HG03521 (cell line): Measurements from ENCODE around the gene ARHGAP32.
"Not testable (repeated sequence)": the region's sequence is repeated elsewhere in the genome, so short reads cannot be mapped to it uniquely, and the experiment has no call there.

Source experiments
- ATAC-seq: cut with Tn5 transposase; IDR thresholded peaks from one replicate; pipeline ENCODE4 v1.9.1; 2021; ENCODE audit warnings: mild to moderate bottlenecking, moderate library complexity; ENCODE audit not compliant: unreplicated experiment

The ARHGAP32 gene

DNA sequence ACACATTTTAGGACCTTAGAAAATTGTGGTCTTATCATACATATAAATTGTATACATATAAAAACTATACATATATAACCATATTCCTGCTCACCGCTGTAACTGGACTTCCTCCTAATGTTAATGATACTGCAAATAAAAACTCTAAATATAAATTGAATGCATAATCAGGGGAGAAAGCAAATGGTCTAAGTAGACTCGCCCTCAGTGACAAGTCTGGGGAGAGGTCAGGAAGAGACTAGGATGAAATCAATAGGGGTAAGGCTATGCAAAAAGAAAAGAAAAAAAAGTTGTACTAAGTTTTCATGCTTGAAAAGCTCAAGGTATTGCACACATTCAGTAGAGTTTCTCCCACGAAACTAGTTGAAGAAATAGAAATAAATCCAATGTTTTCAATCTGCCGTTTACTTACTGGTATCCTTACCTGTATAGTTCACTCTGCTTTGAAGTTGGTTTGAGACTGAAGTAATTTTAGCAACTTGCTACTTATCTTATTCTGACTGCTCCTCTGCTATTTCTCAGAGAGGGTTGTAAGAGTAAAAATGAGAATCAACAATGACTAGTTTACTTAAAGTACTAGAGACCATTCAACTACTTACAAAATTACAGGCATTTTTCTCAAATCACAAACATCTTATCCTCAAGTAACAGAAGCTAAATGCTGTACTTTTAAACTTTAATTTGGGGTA is 12.2 kb upstream of the ARHGAP32 start:
- no peak for ATAC-seq

DNA sequence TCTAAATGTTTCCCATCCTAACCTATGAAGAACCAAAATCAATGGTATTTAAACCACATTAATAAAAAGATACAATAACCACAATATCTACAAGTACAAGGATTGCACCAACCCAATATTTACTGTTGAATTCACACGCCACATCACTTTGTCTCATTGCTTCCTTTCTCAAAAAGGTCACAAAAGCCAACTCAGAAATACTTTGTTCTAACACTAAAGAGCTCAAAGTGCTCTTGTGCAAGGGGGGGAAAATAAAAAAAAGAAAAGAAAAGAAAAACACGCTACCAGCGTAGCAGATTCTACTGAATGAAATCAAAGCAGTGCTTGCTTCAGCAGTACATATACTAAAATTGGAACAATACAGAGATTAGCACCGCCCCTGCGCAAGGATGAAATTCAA is 10.5 kb upstream of the ARHGAP32 start:
- no peak for ATAC-seq

DNA sequence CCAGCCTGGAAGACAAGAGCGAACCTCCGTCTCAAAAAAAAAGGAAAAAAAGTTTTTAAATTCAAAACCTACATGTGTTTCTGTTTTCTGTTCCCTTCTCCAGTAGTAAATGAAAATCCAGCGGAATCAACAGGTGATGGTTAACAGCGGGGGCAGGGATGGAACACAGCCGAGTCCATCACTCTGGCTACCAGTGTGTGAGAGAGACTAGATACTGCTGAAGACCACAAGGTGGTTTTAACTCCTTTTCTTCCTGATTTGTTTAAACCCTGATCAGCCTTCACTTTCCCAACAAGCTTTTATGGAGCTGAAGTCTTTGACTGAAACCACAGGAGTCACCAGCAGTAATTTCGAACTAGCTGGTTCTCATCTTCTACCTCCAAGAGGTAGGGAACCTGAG is 3.6 kb upstream of the ARHGAP32 start:
- no peak for ATAC-seq

DNA sequence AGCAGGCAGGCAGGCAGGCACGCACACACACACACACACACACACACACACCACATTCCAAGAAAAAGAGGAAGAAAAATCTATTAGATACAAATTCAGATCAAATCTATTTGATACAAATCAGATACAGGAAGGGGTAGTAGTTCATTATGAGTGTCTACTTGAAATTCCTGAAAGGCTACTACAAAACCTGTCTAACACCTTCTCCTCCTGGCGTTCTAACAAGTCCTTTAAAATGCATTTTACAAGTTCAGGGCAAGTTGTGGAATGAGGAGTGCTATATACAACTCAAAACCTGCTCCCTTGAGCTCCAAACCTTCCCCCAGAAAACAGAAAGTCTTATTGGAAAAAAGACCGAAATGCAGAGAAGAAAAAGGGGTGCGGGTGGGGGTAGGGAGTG is 476 bp downstream of the ARHGAP32 start:
- no peak for ATAC-seq

DNA sequence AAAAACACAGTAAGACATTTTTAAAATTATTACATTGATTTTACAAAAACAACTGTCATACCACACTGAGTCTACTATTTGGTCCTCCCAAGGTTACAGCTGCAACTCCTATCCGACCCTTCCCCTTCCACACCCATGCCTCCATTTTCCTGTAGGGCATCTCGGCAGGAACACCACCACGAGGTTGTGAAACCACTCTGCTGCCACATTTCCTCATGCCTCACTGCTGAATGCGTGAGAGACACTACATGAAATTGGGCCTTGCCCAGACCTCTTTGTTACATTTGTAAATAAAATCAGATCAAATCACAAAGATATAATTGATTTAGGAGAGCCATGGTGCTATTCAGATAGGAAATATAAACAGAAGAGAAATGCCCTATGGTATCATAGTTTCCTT is 2.0 kb downstream of the ARHGAP32 start:
- no peak for ATAC-seq

DNA sequence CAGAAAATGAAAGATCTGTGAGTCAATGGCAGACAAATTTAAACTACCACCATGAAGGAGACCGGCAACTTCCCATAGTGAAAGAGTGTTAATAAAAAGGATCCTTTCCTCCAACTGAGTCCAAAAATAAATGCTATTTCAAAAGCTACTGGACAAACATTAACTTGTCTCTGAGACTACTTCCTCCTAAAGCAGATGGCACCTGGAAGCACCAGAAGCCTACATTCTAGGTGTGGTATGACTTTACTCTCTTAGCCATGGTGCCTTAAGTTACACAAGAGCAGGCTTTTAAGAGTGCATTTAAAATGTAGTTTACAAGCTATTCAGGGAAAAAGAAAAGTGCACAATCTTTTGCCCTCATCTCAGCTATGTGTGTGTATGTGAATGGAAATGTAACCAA is 2.5 kb downstream of the ARHGAP32 start:
- no peak for ATAC-seq

DNA sequence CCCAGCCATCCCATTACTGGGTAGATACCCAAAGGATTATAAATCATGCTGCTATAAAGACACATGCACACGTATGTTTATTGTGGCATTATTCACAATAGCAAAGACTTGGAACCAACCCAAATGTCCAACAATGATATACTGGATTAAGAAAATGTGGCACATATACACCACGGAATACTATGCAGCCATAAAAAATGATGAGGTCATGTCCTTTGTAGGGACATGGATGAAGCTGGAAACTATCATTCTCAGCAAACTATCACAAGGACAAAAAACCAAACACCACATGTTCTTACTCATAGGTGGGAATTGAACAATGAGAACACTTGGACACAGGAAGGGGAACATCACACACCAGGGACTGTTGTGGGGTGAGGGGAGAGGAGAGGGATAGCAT is 7.0 kb downstream of the ARHGAP32 start:
- not testable (repeated sequence) for ATAC-seq

DNA sequence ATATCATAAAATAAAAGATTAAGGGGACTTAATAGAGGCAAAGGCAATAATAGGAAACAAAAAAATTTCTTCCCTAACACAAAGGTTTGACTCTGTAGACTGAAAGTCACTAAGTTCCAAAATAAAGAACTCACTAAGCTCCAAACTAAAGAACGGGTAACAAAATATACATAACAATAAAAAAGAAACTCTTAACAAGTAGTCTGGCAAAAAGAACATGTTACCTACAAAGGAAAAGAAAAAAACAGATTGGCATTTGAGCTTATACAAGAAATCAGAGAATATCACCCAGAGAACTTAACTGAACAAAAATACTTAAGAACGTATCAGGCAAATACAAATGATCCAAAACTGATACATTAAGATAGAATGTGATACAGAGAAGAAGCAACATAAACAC is 7.5 kb downstream of the ARHGAP32 start:
- ATAC-seq: no peak

DNA sequence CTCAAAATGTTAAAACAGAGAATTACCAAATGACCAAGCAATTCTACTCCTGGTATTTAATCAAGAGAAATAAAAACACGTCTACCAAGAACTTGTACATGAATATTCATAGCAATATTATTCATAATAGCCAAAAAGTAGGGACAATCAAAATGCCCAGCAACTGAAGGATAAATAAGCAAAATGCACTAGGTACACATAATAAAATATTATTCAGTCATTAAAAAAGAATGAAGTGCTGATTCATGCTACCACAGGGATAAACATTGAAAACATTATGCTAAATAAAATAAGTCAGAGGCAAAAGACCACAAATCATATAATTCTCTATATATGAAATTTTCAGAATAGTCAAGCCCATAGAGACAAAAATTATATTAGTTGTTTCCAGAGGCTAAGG is 24.8 kb downstream of the ARHGAP32 start:
- ATAC-seq: no peak

DNA sequence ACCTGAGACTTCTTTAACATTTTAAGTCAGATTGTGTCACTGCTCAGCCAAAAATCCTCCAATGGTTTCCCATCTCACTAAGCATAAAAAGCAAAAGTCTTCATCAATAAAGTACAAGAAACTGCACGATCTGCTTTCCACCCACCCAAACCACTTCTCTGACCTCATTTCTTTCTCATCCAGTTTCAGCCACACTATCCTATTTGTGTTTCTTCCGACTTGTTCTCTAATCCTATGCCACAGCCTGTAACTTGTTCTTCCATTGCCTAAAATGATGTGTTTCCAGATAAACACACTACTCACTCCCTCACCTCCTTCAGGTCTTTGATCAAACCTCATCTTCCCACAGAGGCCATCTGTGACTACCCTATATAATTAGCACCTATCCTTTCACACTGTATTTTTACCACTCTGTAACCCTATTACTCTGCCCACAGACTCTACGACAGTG is 28.4 kb downstream of the ARHGAP32 start:
- ATAC-seq: no peak

DNA sequence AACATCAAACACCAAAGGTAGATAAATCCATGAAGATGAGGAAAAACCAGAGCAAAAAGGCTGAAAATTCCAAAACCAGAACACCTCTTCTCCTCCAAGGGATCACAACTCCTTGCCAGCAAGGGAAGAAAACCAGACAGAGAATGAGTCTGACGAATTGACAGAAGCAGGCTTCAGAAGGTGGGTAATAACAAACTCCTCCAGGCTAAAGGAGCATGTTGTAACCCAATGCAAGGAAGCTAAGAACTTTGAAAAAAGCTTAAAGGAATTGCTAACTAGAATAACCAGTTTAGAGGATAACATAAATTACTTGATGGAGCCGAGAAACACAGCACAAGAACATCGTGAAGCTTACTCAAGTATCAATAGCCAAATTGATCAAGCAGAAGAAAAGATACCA is 35.0 kb downstream of the ARHGAP32 start:
- not testable (repeated sequence) for ATAC-seq

DNA sequence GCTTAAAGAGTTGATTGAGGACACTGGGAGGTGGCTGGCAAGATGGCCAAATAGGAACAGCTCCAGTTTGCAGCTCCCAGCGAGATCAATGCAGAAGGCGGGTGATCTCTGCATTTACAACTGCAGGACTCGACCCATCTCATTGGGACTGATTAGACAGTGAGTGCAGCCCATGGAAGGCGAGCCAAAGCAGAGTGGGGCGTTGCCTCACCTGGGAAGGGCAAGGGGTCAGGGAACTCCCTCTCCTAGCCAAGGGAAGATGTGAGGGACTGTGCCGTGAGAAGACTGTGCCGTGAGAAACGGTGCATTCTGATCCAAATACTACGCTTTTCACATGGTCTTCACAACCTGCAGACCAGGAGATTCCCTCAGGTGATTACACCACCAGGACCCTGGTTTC is 36.4 kb downstream of the ARHGAP32 start:
- ATAC-seq: no peak

DNA sequence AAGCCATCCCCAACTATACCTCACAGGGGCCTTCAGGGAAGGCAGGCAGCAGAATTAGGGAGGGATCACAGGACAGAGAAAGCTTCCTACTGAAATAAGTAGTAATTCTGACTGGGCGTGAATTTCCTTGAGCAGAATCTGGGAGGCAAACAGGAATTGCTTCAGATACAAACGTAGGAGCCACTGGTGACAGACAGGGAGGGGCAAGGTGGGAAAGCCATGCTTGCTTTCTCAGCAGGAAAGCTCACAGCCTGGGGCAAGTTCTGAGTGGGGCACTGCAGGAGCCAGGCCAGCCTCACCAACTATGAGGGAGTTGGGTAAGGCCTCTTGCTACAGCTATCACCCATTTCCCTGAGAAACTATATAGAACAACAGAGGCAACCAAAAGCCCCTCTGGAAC is 43.6 kb downstream of the ARHGAP32 start:
- no peak for ATAC-seq

DNA sequence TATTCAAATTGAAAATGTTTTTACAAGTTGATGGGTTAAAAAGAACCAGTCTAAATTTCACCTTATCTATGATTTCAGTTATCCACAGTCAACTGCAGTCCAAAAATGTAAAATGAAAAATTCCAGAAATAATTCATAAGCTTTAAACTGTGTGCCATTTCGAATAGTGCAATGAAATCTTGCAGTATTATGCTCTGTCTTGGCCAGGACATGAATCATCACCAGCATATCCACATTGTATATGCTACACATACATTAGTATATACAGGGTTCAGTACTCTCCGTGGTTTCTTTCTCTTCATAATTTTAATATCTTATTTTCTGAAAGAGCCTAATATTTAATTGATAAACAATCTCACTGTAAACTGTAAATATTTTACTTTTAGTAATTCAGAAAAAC is 45.9 kb downstream of the ARHGAP32 start:
- ATAC-seq: no peak

DNA sequence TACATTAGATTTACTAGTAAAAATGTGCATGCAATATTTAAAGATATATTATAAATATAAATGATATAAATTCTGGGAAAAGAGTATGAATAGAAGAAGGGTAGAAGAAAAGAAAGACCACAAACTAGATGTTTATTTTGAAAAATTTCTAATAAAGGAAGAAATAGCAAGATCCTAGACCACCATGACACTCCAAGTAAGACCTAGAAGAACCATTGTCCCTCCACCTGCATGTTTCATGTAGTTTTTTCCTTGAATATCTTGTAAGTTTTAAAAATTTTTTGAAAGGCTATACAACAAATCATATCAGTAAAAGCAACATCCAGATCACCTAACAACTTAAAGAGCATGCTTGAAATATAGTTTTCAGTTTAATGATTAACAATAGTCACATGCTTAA is 46.8 kb downstream of the ARHGAP32 start:
- ATAC-seq: no peak

DNA sequence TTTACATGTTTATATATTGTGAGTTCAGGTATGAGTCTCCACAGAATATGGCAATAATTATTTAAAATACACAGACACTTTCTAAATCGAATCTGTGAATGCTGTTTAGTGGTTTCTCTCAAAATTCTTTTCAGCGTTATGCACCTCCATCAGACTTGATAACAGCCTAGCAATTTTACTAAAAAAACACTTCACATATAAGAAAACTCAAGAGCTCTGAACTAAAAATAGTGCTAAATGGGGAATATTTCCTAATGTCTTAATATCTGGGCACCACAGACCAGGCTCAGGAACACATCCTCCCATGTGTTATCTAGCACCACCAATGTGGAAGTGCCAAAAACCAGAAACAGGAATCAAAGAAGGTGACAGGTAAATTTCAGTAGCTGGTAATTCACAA is 47.9 kb downstream of the ARHGAP32 start:
- no peak for ATAC-seq

DNA sequence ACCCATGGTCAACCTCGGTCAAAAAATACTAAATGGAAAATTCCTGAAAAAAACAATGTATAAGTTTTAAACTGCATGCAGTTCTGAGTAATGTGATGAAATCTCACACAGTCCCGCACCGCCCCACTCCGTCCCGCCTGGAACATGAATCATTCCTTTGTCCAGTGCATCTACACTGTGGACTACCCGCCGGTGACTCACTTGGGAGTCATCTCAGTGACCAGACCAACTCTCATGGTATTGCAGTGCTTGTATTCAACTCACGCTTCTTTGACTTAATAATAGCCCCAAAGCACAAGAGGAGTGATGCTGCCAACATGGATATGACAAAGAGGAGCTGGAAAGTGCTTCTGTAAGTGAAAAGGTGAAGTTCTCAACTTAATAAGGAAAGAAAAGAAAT is 48.8 kb downstream of the ARHGAP32 start:
- ATAC-seq: no peak

DNA sequence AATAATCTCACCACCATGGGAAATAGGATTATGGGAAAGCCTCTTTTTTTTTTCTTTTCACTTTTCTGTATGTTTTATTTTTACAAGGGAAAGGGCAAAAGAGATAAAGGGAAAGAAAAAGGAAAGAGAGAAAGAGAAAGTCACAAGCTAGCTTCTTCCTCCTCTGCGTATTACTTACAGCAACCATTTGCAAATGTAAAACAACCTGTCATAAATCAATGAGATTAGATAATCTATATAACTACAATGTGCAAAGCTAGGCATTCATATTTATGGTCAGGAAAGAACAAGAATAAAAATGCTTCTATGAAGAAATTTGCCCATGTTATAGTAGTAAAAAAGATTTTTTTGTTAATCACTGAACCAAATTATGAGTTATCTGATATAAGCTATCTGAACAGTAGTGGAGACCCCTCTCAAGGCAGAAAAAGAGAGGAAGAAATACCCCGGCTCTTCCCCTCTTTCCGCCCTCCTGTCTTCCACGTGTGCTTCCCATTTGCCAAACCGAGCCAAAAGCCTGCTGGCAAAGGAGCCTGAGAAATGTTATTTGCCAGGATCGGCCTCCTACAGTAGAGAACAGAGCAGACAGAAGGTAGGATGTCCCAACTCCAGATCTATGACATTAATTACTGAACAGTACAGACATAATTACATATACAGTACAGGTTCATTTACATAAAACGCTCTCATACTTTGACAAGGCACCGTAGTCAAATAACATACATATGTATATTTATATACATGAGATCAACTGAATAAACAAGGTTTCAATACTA is 50.2 kb downstream of the ARHGAP32 start:
- ATAC-seq: no peak

DNA sequence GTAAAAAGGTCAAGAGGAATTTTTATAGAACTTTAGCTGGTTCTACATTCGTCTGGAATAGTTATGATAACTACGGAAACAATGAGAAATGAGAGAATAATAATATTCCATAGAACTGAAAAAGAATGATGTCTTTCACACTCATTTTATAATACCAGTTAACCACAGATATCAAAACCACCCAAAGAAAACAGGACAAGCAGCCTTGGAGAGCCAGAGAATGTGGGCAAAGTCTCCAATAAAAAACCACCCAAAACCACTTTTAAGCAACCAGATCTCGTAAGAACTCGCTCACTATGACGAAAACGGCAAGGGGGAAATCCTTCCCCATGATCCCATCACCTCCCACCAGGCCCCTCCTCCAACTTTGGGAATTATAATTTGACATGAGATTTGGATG is 60.8 kb downstream of the ARHGAP32 start:
- ATAC-seq: no peak

DNA sequence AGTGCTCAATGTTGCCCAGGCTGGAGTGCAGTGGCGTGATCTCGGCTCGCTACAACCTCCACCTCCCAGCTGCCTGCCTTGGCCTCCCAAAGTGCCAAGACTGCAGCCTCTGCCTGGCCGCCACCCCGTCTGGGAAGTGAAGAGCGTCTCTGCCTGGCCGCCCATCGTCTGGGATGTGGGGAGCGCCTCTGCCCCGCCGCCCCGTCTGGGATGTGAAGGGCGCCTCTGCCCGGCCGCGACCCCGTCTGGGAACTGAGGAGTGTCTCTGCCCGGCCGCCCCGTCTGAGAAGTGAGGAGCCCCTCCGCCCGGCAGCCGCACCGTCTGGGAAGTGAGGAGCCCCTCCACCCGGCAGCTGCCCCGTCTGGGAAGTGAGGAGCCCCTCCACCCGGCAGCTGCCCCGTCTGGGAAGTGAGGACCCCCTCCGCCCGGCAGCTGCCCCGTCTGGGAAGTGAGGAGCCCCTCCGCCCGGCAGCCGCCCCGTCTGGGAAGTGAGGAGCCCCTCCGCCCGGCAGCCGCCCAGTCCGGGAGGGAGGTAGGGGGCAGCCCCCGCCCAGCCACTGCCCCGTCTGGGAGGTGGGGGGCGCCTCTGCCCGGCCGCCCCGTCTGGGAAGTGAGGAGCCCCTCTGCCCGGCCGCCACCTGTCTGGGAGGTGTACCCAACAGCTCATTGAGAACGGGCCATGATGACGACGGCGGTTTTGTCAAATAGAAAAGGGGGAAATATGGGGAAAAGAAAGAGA is 63.1 kb downstream of the ARHGAP32 start:
- ATAC-seq: not testable (repeated sequence)

DNA sequence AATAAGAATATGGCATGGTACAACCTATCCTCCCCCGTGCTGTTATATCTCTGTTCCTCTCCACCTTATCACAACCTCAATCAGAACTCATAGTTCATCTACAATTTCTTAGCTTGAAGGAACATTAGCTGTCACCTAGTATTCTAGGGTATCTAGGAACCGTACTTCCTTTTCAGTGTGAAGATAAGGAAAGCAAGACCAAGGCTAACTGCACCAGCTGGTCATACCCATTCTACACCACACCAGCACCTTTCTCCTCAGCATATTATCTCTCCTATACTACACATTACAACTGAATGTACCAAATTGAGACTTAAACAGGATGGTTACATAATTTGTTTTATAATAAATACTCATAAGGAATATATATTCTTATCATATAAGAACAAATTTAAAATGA is 73.1 kb downstream of the ARHGAP32 start:
- no peak for ATAC-seq
